B cell (primary cell): ENCODE measurements around the gene SUCLG1. TPM values are rescaled to one million over a fixed set of nuclear protein-coding genes. Genes with fewer than 3 reads are reported as not detected.

ENCODE experiments used
- ATAC-seq: fragments of 200-7000 bp; cut with Tn5 transposase; one replicate; pipeline ENCODE4 v1.10.0; 2021; ENCODE audit warnings: low read depth, mild to moderate bottlenecking, moderate number of reproducible peaks, moderate library complexity
- CTCF ChIA-PET: fragments of 350-600 bp; sonication (Branson Sonifier 250); formaldehyde crosslinking; loops from one replicate; lab custom pipeline; 2021; ENCODE audit warnings: antibody characterized with exemption, inconsistent platforms; lab: Charles Lee
- POLR2A ChIA-PET: fragments of 350-600 bp; sonication (Branson Sonifier 250); formaldehyde crosslinking; loops from one replicate; lab custom pipeline; 2021; ENCODE audit warnings: antibody characterized with exemption; lab: Charles Lee
- DNase-seq: peaks from one replicate; pipeline ENCODE4 v3.0.0; 2013
- H2AFZ ChIP-seq: 2 replicates; pipeline ENCODE4 v1.6.1; 2012; ENCODE audit warnings: mild to moderate bottlenecking, low read depth, low read length; ENCODE audit not compliant: insufficient read depth, poor library complexity, severe bottlenecking
- H3K27ac ChIP-seq, 2 donors: 1 replicate in 1 of 2; 2 replicates in 1 of 2; pipeline ENCODE4 v1.5.1; 2012 to 2013; ENCODE audit warnings: low read length in 2 of 2, mild to moderate bottlenecking in 2 of 2, moderate library complexity in 1 of 2
- H3K27me3 ChIP-seq, 4 experiments: fragments of 200-600 bp in 1 of 4; sonication (generic) in 1 of 4; replicated peaks in 1 of 4; 1 replicate in 2 of 4; 2 replicates in 2 of 4; pipeline versions ENCODE4 v1.6.1 to v1.7.0; 2013 to 2016; ENCODE audit warnings: low read length in 3 of 4, mild to moderate bottlenecking in 2 of 4, mixed read lengths in 1 of 4, moderate library complexity in 1 of 4; ENCODE audit not compliant: insufficient read depth in 4 of 4, control insufficient read depth in 3 of 4; ENCODE audit errors: control extremely low read depth in 1 of 4
- H3K36me3 ChIP-seq, 2 experiments: replicated peaks in 1 of 2; 1 replicate in 1 of 2; 2 replicates in 1 of 2; pipeline versions ENCODE4 v1.6.1 to v1.7.1; 2013; ENCODE audit warnings: low read length in 1 of 2; ENCODE audit not compliant: insufficient read depth in 2 of 2, control insufficient read depth in 1 of 2; ENCODE audit errors: control extremely low read depth in 1 of 2, extremely low read depth in 1 of 2
- H3K4me1 ChIP-seq, 2 donors: fragments of 200-600 bp in 1 of 2; sonication (generic) in 1 of 2; 1 replicate in 1 of 2; 2 replicates in 1 of 2; pipeline versions ENCODE4 v1.5.1 to v1.6.1; 2013 to 2017; ENCODE audit warnings: low read length in 2 of 2; ENCODE audit not compliant: control insufficient read depth in 2 of 2, insufficient read depth in 2 of 2
- H3K4me2 ChIP-seq: replicated peaks from 2 replicates; pipeline ENCODE3; 2012; ENCODE audit warnings: mild to moderate bottlenecking, low read depth, low read length; ENCODE audit not compliant: poor library complexity, severe bottlenecking
- H3K4me3 ChIP-seq, 5 experiments: fragments of 200-600 bp in 1 of 5; sonication (generic) in 1 of 5; 1 replicate in 3 of 5; 2 replicates in 2 of 5; pipeline versions ENCODE4 v1.5.1 to v1.7.0; 2011 to 2016; ENCODE audit warnings: low read length in 4 of 5, mild to moderate bottlenecking in 4 of 5, low read depth in 2 of 5, control low read depth in 1 of 5, moderate library complexity in 1 of 5; ENCODE audit not compliant: insufficient read depth in 1 of 5; ENCODE audit errors: control extremely low read depth in 1 of 5, extremely low read depth in 1 of 5
- H3K79me2 ChIP-seq: fragments of 200-600 bp; sonication (generic); one replicate; pipeline ENCODE4 v1.6.0; 2016; ENCODE audit warnings: low read length; ENCODE audit not compliant: control insufficient read depth, insufficient read depth
- H3K9ac ChIP-seq: fragments of 200-600 bp; sonication (generic); 2 replicates; pipeline ENCODE4 v1.6.1; 2017; ENCODE audit warnings: mild to moderate bottlenecking, low read length, moderate library complexity
- H3K9me3 ChIP-seq, 3 donors: one replicate each; pipeline versions ENCODE4 v1.6.1 to v1.7.1; 2013; ENCODE audit warnings: low read length in 2 of 3; ENCODE audit not compliant: control insufficient read depth in 2 of 3, insufficient read depth in 1 of 3; ENCODE audit errors: control extremely low read depth in 1 of 3
- H4K20me1 ChIP-seq: 2 replicates; pipeline ENCODE4 v1.6.0; 2012; ENCODE audit warnings: mild to moderate bottlenecking, low read length; ENCODE audit not compliant: insufficient read depth, control insufficient read depth, poor library complexity, severe bottlenecking
- H3K27ac Mint-ChIP-seq: one replicate; pipeline ENCODE4 v1.8.0; 2021; ENCODE audit warnings: mixed read lengths
- H3K27me3 Mint-ChIP-seq: one replicate; pipeline ENCODE4 v1.8.0; 2021; ENCODE audit warnings: mixed read lengths
- H3K4me1 Mint-ChIP-seq: one replicate; pipeline ENCODE4 v1.8.0; 2021; ENCODE audit warnings: mixed read lengths
- H3K4me3 Mint-ChIP-seq: one replicate; pipeline ENCODE4 v1.8.0; 2021; ENCODE audit warnings: mixed read lengths
- H3K9me3 Mint-ChIP-seq: one replicate; pipeline ENCODE4 v1.8.0; 2022; ENCODE audit warnings: mixed read lengths; ENCODE audit not compliant: insufficient read depth
- CTCF ChIP-seq: fragments of 200-600 bp; IDR thresholded peaks from one replicate; pipeline ENCODE4 v1.8.0; 2022; ENCODE audit warnings: antibody characterized with exemption, mild to moderate bottlenecking
- EZH2 ChIP-seq: IDR thresholded peaks from 2 replicates; pipeline ENCODE4 v1.6.1; 2012; ENCODE audit warnings: borderline replicate concordance, low read depth, mild to moderate bottlenecking, moderate library complexity, low read length; ENCODE audit not compliant: insufficient read depth, poor library complexity, severe bottlenecking
- WGBS: methylation state at CpG from one replicate; pipeline ENCODE4 v1.1.5; 2013; ENCODE audit warnings: missing lambda C conversion rate; ENCODE audit not compliant: insufficient coverage; 5-methylcytosine and 5-hydroxymethylcytosine counted together
- intact Hi-C: fragments of 100-400 bp; cut with micrococcal nuclease; formaldehyde crosslinking; loops from one replicate; pipeline ENCODE4 v1.10.0; 2022
- polyA plus RNA-seq: library from polyadenylated mRNA; depleted of rRNA; stranded (reverse); fragments of >200 nt; gene quantifications from 2 replicates; pipeline ENCODE4 v1.2.3, GENCODE V29; 2012
- total RNA-seq, 2 donors: library from RNA; stranded (reverse); fragments of 120-200 nt in 1 of 2; gene quantifications; 1 replicate in 1 of 2; 2 replicates in 1 of 2; pipeline versions ENCODE4 v1.2.3 to v1.2.4, GENCODE V29; 2013 to 2022

Gene SUCLG1
- total and polyA plus RNA-seq, 2 donors (not counting 1 experiment from before 2014, with no cell fraction given), result 16.1 to 31.8 TPM

- Mint-ChIP-seq H3K4me1 (no peaks in the 10 kb centered on the region), H3K27ac (no peak overlapping the region), H3K27me3 (no peaks in the 10 kb centered on the region), H3K4me3 (no peak overlapping the region), H3K9me3 (no peaks in the 10 kb centered on the region)
- no peaks in the 10 kb centered on the region for H4K20me1 ChIP-seq
- no peak for DNase-seq
- H3K27me3 ChIP-seq, result no peaks in the 10 kb centered on the region
- H3K4me2 ChIP-seq, result no peak overlapping the region
- H3K4me1 ChIP-seq, result no peaks in the 10 kb centered on the region
- no peaks in the 10 kb centered on the region for H3K36me3 ChIP-seq
- CTCF ChIA-PET, result interaction anchor here (0.6 to 2.3 kb wide), 5 partner anchors 53 to 432 kb away, joined by 3 to 37 read pairs (median 4); no protein-coding TSS in a partner anchor
- no peak overlapping the region for H3K9ac ChIP-seq
- H3K27ac ChIP-seq, result no peak overlapping the region
- H2AFZ ChIP-seq, result no peak overlapping the region
- no peaks in the 10 kb centered on the region for H3K9me3 ChIP-seq
- no peaks in the 10 kb centered on the region for H3K79me2 ChIP-seq
- H3K4me3 ChIP-seq, result no peak overlapping the region
- no peak for TF ChIP-seq CTCF
- no peak for TF ChIP-seq EZH2
- intact Hi-C loops, result no loop called here
- POLR2A ChIA-PET, result no interaction called here
- ATAC-seq, result no peak
These were observed 37.3 kb upstream of the SUCLG1 start for GRCh38 chr2:84496386-84496785.

GRCh38 chr2:84495539-84496146, 36.6 kb upstream of the SUCLG1 start:
- ATAC-seq (peak; percentile 89), DNase-seq (peak; percentile 81)
- Histone ChIP-seq H3K9me3 (no peaks in the 10 kb centered on the region), H4K20me1 (no peaks in the 10 kb centered on the region), H3K27ac (no peak overlapping the region), H3K79me2 (no peaks in the 10 kb centered on the region), H3K4me3 (no peak overlapping the region), H2AFZ (no peak overlapping the region), H3K9ac (no peak overlapping the region), H3K36me3 (no peaks in the 10 kb centered on the region), H3K4me2 (no peak overlapping the region), H3K4me1 (no peaks in the 10 kb centered on the region), H3K27me3 (no peaks in the 10 kb centered on the region)
- TF ChIP-seq CTCF (peak; percentile 83), EZH2 (no peak)
- intact Hi-C loops, result loop anchor here (1.0 kb wide), 4 partner anchors 370 to 790 kb away; no protein-coding TSS in a partner anchor
- 44% methylated on average over 6 of the region's 8 CpGs for WGBS
- ChIA-PET POLR2A (no interaction called here), CTCF (interaction anchor here (0.6 to 5.5 kb wide), 3 partner anchors 383 to 433 kb away, joined by 3 to 31 read pairs (median 4); no protein-coding TSS in a partner anchor)
- Mint-ChIP-seq H3K4me1 (no peaks in the 10 kb centered on the region), H3K27me3 (no peaks in the 10 kb centered on the region), H3K27ac (no peak overlapping the region), H3K4me3 (no peak overlapping the region), H3K9me3 (no peaks in the 10 kb centered on the region)
